ENCODE results near the gene HNF1B. TPM values are rescaled to one million over a fixed set of nuclear protein-coding genes. Genes with fewer than 3 reads are reported as not detected.

The HNF1B gene
- total RNA-seq, 1 donor from 2014 or later, result 0.13 TPM

GRCh38 chr17:37761961-37762360, 17.1 kb upstream of the HNF1B start:
- no peak overlapping the region for H3K4me3 Mint-ChIP-seq (ENCODE audit: unreplicated experiment)
- H3K9me3 Mint-ChIP-seq (ENCODE audit: unreplicated experiment), result no peaks in the 10 kb centered on the region
- no peaks in the 10 kb centered on the region for H3K4me1 Mint-ChIP-seq (ENCODE audit: unreplicated experiment)
- DNase-seq (ENCODE audit: low spot score), result no peak
- no peaks in the 10 kb centered on the region for H3K27me3 Mint-ChIP-seq (ENCODE audit: unreplicated experiment)
- no peak for TF ChIP-seq CTCF (IDR thresholded peaks at IDR 0.05; ENCODE audit: unreplicated experiment)
- no peaks in the 10 kb centered on the region for H3K36me3 Mint-ChIP-seq (ENCODE audit: low read depth, unreplicated experiment)
- no peak overlapping the region for H3K27ac Mint-ChIP-seq (ENCODE audit: unreplicated experiment)

GRCh38 chr17:37761059-37761458, 16.2 kb upstream of the HNF1B start:
- no peak overlapping the region for H3K27ac Mint-ChIP-seq (ENCODE audit: unreplicated experiment)
- no peaks in the 10 kb centered on the region for H3K9me3 Mint-ChIP-seq (ENCODE audit: unreplicated experiment)
- H3K36me3 Mint-ChIP-seq (ENCODE audit: low read depth, unreplicated experiment), result no peaks in the 10 kb centered on the region
- TF ChIP-seq CTCF (IDR thresholded peaks at IDR 0.05; ENCODE audit: unreplicated experiment), result no peak
- H3K4me1 Mint-ChIP-seq (ENCODE audit: unreplicated experiment), result no peaks in the 10 kb centered on the region
- no peaks in the 10 kb centered on the region for H3K27me3 Mint-ChIP-seq (ENCODE audit: unreplicated experiment)
- no peak overlapping the region for H3K4me3 Mint-ChIP-seq (ENCODE audit: unreplicated experiment)
- no peak for DNase-seq (ENCODE audit: low spot score)

- no peaks in the 10 kb centered on the region for H3K27me3 Mint-ChIP-seq (ENCODE audit: unreplicated experiment)
- no peak overlapping the region for H3K4me3 Mint-ChIP-seq (ENCODE audit: unreplicated experiment)
- H3K36me3 Mint-ChIP-seq (ENCODE audit: low read depth, unreplicated experiment), result no peaks in the 10 kb centered on the region
- no peak overlapping the region for H3K27ac Mint-ChIP-seq (ENCODE audit: unreplicated experiment)
- DNase-seq (ENCODE audit: low spot score), result no peak
- no peaks in the 10 kb centered on the region for H3K4me1 Mint-ChIP-seq (ENCODE audit: unreplicated experiment)
- TF ChIP-seq CTCF (IDR thresholded peaks at IDR 0.05; ENCODE audit: unreplicated experiment), result no peak
- H3K9me3 Mint-ChIP-seq (ENCODE audit: unreplicated experiment), result no peaks in the 10 kb centered on the region
These were observed 14.3 kb upstream of the HNF1B start for GRCh38 chr17:37759014-37759637.

- Mint-ChIP-seq H3K4me3 (ENCODE audit: unreplicated experiment) (no peak overlapping the region), H3K36me3 (ENCODE audit: low read depth, unreplicated experiment) (no peaks in the 10 kb centered on the region), H3K4me1 (ENCODE audit: unreplicated experiment) (no peaks in the 10 kb centered on the region), H3K27ac (ENCODE audit: unreplicated experiment) (no peak overlapping the region), H3K27me3 (ENCODE audit: unreplicated experiment) (no peaks in the 10 kb centered on the region), H3K9me3 (ENCODE audit: unreplicated experiment) (no peaks in the 10 kb centered on the region)
- DNase-seq (ENCODE audit: low spot score), result no peak
- TF ChIP-seq CTCF (IDR thresholded peaks at IDR 0.05; ENCODE audit: unreplicated experiment), result no peak
These were observed 11.2 kb upstream of the HNF1B start for GRCh38 chr17:37756051-37756450.

- H3K36me3 Mint-ChIP-seq (ENCODE audit: low read depth, unreplicated experiment), result no peaks in the 10 kb centered on the region
- no peaks in the 10 kb centered on the region for H3K27me3 Mint-ChIP-seq (ENCODE audit: unreplicated experiment)
- H3K4me3 Mint-ChIP-seq (ENCODE audit: unreplicated experiment), result no peak overlapping the region
- no peaks in the 10 kb centered on the region for H3K9me3 Mint-ChIP-seq (ENCODE audit: unreplicated experiment)
- DNase-seq (ENCODE audit: low spot score), result no peak
- TF ChIP-seq CTCF (IDR thresholded peaks at IDR 0.05; ENCODE audit: unreplicated experiment), result no peak
- no peak overlapping the region for H3K27ac Mint-ChIP-seq (ENCODE audit: unreplicated experiment)
- no peaks in the 10 kb centered on the region for H3K4me1 Mint-ChIP-seq (ENCODE audit: unreplicated experiment)
These were observed 10.6 kb upstream of the HNF1B start for GRCh38 chr17:37755455-37755854.

All from endothelial cell (in vitro differentiated cells).